ENCODE results near the gene MYOM1. TPM values are rescaled to one million over a fixed set of nuclear protein-coding genes. Genes with fewer than 3 reads are reported as not detected.
"Not testable (repeated sequence)": the region's sequence is repeated elsewhere in the genome, so short reads cannot be mapped to it uniquely, and the experiment has no call there.

MYOM1 gene
- total RNA-seq, 1 donor from 2014 or later: 1.4 TPM

DNA sequence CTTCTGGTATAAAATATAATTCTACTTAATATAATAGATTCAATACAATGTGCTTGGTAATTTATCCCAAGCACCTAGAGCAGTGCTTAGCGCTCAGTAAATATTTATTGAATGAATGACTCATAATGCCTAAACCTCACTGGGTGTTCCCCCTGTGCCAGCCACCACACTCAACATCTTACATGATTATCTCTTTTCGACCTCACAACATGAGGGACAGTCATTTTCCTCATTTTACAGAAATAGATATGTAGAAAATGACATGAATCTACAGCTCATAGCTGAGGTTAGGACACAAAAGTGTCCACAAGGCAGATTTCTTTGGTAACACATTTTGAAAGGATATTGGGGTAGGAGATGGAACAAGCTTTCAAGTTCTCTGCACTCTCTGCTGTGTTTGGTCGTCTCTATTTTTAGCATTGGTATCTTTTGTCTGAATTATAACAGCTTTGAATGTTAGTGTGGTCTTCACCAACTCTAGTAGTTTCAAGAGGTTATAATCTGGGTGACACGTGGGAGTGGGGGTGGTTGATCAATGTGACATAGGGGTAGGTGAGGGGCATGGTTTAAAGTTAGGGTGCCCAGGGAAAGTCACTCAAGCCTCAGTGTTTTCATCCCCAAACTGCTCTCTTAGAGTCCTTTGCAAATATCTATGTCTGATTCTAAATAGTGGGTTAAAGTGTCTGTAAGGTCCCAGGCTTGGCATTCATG is 9.8 kb downstream of the MYOM1 start:
- no peaks in the 10 kb centered on the region for H3K4me1 Mint-ChIP-seq (ENCODE audit: low read depth)
- H3K4me3 Mint-ChIP-seq: no peak overlapping the region
- intact Hi-C loops (cut with micrococcal nuclease): no loop called here
- H3K27me3 Mint-ChIP-seq (ENCODE audit: insufficient read depth): no peaks in the 10 kb centered on the region
- no peak for DNase-seq (ENCODE audit: low spot score)
- H3K9me3 Mint-ChIP-seq: peaks cover 7% of the 10 kb centered on the region
- H3K36me3 Mint-ChIP-seq (ENCODE audit: low read depth): no peaks in the 10 kb centered on the region
- no peak overlapping the region for H3K27ac Mint-ChIP-seq

DNA sequence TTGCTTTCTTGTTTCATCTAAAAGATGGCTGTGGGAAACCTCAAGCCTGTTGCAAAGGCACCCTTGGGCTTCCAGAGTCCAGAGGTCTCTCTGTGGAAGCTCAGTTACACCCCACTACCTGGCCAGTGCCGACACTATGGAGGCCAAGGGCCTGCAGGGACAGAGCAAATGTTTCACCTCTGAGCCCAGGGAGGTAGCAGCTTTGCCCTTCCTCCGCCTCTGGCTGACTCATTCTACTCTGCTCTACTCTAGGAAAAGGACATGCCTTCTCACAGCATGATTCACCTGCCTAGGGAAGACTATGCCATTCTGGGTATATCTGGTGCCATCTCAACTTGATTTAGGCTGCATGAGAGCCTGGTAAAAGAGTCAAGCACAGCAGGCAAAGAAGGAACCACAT is 12.2 kb downstream of the MYOM1 start:
- intact Hi-C loops (cut with micrococcal nuclease): no loop called here
- Mint-ChIP-seq H3K4me3 (no peak overlapping the region), H3K4me1 (ENCODE audit: low read depth) (no peaks in the 10 kb centered on the region)

DNA sequence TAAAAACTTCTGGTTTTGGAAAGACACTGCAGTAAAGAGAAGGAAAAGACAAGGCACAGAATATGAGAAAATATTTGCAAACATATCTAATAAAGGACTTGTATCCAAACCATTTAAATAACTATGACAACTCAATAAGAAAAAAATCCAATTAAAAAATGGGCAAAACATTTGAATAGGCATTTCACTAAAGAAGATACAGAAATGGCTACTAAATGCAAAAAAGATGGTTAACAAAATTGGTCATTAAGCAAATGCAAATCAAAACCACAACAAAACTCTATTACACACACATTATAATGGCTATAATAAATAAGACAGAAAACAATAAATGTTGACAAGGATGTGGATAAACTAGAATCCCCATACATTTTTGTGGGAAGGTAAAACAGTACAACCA is 14.5 kb downstream of the MYOM1 start:
- Mint-ChIP-seq H3K4me1 (ENCODE audit: low read depth) (no peaks in the 10 kb centered on the region), H3K9me3 (peaks cover 23% of the 10 kb centered on the region), H3K4me3 (no peak overlapping the region), H3K27me3 (ENCODE audit: insufficient read depth) (peaks cover 2% of the 10 kb centered on the region), H3K36me3 (ENCODE audit: low read depth) (no peaks in the 10 kb centered on the region), H3K27ac (no peak overlapping the region)
- DNase-seq (ENCODE audit: low spot score): no peak
- intact Hi-C loops (cut with micrococcal nuclease): no loop called here

More for the DNA sequence above, 12.2 kb downstream of the MYOM1 start:
- Mint-ChIP-seq H3K9me3 (peaks cover 17% of the 10 kb centered on the region), H3K36me3 (ENCODE audit: low read depth) (no peaks in the 10 kb centered on the region), H3K27ac (no peak overlapping the region), H3K27me3 (ENCODE audit: insufficient read depth) (no peaks in the 10 kb centered on the region)
- no peak for DNase-seq (ENCODE audit: low spot score)

DNA sequence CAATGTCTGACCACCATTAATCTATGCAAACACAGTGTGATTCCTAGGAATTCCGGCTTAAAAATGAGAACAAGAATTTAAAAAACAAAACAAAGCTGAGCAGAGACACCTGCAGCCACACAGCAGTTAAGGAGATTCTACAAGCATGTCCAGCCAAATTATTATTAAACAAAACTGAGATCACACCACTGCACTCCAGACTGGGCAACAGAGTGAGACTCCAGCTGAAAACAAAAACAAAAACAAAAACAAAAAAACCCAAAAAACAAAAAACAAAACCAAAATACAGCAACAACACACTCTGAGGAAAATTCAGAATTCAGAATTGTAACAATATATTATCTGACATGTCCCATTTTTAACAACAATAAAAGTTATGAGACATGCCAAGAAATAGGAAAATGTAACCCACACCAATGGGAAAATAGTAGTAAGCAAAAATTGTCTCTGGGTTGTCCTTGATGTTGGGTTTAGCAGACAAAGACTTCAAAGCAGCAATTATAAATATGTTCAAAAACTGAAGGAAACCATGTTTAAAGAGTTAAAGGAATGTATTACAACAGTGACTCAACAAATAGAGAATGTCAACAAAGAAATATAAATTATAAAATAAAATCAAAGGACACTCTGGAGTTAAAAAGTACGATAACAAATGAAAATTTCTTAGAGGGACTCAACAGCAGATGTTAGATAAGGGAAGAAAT is 19.7 kb downstream of the MYOM1 start:
- Mint-ChIP-seq H3K27ac (no peak overlapping the region), H3K4me3 (no peak overlapping the region), H3K9me3 (peaks cover 16% of the 10 kb centered on the region), H3K4me1 (ENCODE audit: low read depth) (no peaks in the 10 kb centered on the region), H3K27me3 (ENCODE audit: insufficient read depth) (peaks cover 12% of the 10 kb centered on the region), H3K36me3 (ENCODE audit: low read depth) (no peaks in the 10 kb centered on the region)
- intact Hi-C loops (cut with micrococcal nuclease): no loop called here
- no peak for DNase-seq (ENCODE audit: low spot score)

DNA sequence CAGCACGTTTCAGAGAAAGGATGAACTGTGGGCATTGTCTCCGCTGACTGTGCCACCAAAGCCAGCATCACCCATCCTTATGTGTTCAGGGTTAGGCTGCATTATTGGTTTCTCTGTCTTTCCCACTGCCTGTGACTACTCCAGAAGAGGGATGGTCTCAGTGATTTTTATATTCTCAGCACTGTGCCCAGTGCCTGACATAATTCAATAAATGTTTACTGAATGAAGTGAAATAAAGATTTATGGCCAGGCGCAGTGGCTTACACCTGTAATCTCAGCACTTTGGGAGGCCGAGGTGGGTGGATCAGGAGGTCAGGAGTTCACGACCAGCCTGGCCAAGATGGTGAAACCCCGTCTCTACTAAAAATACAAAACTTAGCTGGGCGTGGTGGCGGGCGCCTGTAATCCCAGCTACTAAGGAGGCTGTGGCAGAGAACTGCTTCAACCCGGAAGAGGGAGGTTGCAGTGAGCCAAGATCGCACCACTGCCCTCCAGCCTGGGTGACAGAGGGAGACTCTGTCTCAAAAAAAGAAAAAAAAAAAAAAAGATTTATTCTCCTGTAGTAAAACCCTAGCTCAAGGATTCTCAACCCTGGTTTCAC is 21.4 kb downstream of the MYOM1 start:
- DNase-seq (ENCODE audit: low spot score); H3K27ac Mint-ChIP-seq; H3K4me1 Mint-ChIP-seq (ENCODE audit: low read depth); H3K36me3 Mint-ChIP-seq (ENCODE audit: low read depth); H3K4me3 Mint-ChIP-seq; intact Hi-C loops (cut with micrococcal nuclease): not testable (repeated sequence)
- H3K9me3 Mint-ChIP-seq: peaks cover 14% of the 10 kb centered on the region
- peaks cover 17% of the 10 kb centered on the region for H3K27me3 Mint-ChIP-seq (ENCODE audit: insufficient read depth)

DNA sequence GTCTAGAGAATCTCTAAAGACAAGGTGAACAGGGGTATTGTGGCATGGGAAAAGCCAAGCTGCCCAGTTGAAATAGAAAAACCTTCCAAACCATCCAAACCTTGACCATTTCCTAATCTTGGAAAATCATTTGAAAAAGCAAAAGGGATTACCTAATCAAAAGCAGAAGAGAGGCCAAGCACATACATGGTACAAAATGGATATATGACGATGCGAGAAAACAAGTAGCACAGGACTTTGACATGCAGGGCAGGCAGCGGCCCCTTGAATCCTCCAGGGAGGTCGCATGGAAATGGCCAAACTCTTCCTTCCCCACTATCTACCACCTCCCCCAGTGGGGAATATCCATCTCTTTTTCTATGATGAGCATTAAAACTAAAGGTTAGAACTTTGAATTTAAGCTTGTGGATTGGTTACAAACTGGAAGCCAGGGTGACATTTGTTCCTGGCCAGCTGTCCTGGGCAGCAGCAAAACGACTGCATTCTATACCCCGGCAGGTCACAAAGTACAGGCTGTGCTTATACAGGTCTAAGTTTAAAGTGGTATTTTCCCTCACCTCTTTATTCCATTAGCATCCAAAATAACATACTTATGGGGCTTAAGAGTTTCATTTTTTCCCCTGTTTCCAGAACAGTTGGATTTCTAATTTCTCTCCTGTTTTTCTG is 24.7 kb downstream of the MYOM1 start:
- DNase-seq (ENCODE audit: low spot score): no peak
- Mint-ChIP-seq H3K9me3 (no peaks in the 10 kb centered on the region), H3K27ac (no peak overlapping the region), H3K4me1 (ENCODE audit: low read depth) (no peaks in the 10 kb centered on the region), H3K36me3 (ENCODE audit: low read depth) (no peaks in the 10 kb centered on the region), H3K4me3 (no peak overlapping the region), H3K27me3 (ENCODE audit: insufficient read depth) (peaks cover 15% of the 10 kb centered on the region)
- intact Hi-C loops (cut with micrococcal nuclease): no loop called here

DNA sequence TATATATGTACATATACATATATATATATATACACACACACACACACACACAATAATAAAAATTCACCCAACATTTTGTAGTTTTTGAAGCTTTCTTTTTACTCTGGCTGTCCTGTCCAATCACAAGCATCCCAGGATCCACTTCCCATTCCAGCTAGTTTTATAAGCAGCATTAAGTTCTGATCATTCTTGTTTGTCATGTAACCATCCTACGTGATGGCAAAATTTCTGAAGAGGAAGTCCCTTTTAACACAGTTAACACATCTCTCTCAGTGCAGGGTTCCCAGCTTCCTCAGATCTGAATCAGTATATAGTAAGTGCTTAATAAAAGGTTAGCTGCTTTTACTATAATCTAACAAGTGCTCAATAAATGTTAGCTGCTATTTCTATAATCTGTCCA is 26.4 kb downstream of the MYOM1 start:
- DNase-seq (ENCODE audit: low spot score): no peak
- H3K36me3 Mint-ChIP-seq (ENCODE audit: low read depth): no peaks in the 10 kb centered on the region
- no peaks in the 10 kb centered on the region for H3K4me1 Mint-ChIP-seq (ENCODE audit: low read depth)
- intact Hi-C loops (cut with micrococcal nuclease): no loop called here
- peaks cover 15% of the 10 kb centered on the region for H3K27me3 Mint-ChIP-seq (ENCODE audit: insufficient read depth)
- no peak overlapping the region for H3K4me3 Mint-ChIP-seq
- H3K27ac Mint-ChIP-seq: no peak overlapping the region
- H3K9me3 Mint-ChIP-seq: no peaks in the 10 kb centered on the region

DNA sequence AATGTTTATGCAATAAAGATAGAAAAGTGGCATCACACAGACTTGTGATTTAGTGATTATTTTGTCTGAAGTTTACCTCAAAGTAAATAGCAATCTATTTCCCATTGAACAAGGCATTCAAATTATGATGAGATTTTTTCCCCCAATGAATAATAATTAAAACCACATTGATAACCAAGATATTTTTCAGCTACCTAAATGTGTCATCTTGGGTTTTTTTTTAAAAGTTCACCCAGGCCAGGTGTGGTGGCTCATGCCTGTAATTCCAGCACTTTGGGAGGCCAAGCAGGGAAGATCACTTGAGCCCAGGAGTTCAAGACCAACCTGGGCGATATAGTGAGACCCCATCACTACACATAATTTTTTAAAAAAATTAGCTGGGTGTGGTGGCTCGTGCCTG is 27.0 kb downstream of the MYOM1 start:
- H3K27ac Mint-ChIP-seq: no peak overlapping the region

DNA sequence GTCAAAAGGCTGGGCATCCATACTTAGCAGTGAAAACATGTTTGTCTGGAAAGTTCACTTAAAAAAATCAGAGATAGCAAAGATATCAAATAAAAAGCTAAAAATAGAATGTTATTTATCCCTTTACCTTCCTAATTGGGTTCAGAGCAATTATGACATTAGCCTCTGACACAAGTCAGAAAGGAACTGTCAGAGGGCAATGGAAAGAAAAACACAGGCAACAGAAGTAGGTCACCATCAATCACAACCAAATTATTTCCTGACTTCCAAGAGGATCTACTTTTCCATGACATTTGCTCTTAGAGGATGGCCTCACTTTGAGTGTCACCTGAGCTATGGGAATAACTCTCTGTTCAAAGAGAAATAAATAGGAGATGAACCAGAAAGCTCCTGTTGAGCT is 27.5 kb downstream of the MYOM1 start:
- intact Hi-C loops (cut with micrococcal nuclease): no loop called here
- peaks cover 15% of the 10 kb centered on the region for H3K27me3 Mint-ChIP-seq (ENCODE audit: insufficient read depth)
- DNase-seq (ENCODE audit: low spot score): no peak
- no peaks in the 10 kb centered on the region for H3K36me3 Mint-ChIP-seq (ENCODE audit: low read depth)
- no peak overlapping the region for H3K27ac Mint-ChIP-seq
- H3K4me3 Mint-ChIP-seq: no peak overlapping the region
- no peaks in the 10 kb centered on the region for H3K4me1 Mint-ChIP-seq (ENCODE audit: low read depth)
- H3K9me3 Mint-ChIP-seq: no peaks in the 10 kb centered on the region

More for the DNA sequence above, 27.0 kb downstream of the MYOM1 start:
- Mint-ChIP-seq H3K4me1 (ENCODE audit: low read depth) (no peaks in the 10 kb centered on the region), H3K9me3 (no peaks in the 10 kb centered on the region), H3K4me3 (no peak overlapping the region), H3K36me3 (ENCODE audit: low read depth) (no peaks in the 10 kb centered on the region), H3K27me3 (ENCODE audit: insufficient read depth) (peaks cover 15% of the 10 kb centered on the region)
- intact Hi-C loops (cut with micrococcal nuclease): no loop called here
- DNase-seq (ENCODE audit: low spot score): no peak

DNA sequence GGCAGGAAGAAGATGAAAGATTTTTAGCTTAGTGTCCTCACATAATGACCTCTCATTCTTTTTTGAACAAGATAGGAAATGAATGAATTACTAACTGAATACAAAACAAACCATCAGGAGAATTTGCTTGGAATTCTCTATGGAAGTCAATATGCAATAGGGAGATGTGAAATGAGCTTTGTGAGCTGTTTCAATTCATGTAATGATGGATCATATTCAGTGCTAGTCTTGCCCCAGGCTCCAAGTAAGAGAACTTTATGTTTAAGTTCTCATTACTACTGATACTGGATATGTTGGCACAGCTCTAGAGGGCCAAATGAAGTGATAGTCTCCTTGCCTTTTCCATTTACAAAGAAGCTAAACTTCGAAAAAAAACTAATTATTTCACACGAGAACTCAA is 29.2 kb downstream of the MYOM1 start:
- H3K9me3 Mint-ChIP-seq: no peaks in the 10 kb centered on the region
- H3K4me3 Mint-ChIP-seq: no peak overlapping the region
- DNase-seq (ENCODE audit: low spot score): no peak
- intact Hi-C loops (cut with micrococcal nuclease): no loop called here
- no peaks in the 10 kb centered on the region for H3K4me1 Mint-ChIP-seq (ENCODE audit: low read depth)
- H3K27ac Mint-ChIP-seq: no peak overlapping the region
- H3K36me3 Mint-ChIP-seq (ENCODE audit: low read depth): no peaks in the 10 kb centered on the region
- H3K27me3 Mint-ChIP-seq (ENCODE audit: insufficient read depth): peaks cover 10% of the 10 kb centered on the region

DNA sequence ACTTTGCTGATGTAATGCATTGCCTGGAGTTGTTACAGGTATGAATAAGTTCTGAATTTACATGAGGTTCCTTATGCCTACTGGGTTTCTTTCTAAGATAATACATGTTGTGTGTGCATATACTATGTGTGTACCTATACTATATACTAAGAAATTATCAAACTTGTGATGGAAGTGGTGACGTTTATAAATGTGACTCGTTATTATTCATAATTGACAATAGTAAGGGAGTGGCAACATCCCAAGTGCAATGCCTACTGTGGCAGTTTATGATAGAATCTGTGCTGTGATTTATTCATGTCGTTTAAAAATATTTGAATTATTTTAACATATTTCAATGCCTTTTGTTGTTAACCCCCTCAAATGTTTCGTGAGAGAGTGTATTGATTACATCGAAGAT is 29.9 kb downstream of the MYOM1 start:
- no peak overlapping the region for H3K27ac Mint-ChIP-seq
- DNase-seq (ENCODE audit: low spot score): no peak
- intact Hi-C loops (cut with micrococcal nuclease): no loop called here
- H3K36me3 Mint-ChIP-seq (ENCODE audit: low read depth): no peaks in the 10 kb centered on the region
- no peak overlapping the region for H3K4me3 Mint-ChIP-seq
- H3K27me3 Mint-ChIP-seq (ENCODE audit: insufficient read depth): peaks cover 5% of the 10 kb centered on the region
- no peaks in the 10 kb centered on the region for H3K4me1 Mint-ChIP-seq (ENCODE audit: low read depth)
- H3K9me3 Mint-ChIP-seq: no peaks in the 10 kb centered on the region

DNA sequence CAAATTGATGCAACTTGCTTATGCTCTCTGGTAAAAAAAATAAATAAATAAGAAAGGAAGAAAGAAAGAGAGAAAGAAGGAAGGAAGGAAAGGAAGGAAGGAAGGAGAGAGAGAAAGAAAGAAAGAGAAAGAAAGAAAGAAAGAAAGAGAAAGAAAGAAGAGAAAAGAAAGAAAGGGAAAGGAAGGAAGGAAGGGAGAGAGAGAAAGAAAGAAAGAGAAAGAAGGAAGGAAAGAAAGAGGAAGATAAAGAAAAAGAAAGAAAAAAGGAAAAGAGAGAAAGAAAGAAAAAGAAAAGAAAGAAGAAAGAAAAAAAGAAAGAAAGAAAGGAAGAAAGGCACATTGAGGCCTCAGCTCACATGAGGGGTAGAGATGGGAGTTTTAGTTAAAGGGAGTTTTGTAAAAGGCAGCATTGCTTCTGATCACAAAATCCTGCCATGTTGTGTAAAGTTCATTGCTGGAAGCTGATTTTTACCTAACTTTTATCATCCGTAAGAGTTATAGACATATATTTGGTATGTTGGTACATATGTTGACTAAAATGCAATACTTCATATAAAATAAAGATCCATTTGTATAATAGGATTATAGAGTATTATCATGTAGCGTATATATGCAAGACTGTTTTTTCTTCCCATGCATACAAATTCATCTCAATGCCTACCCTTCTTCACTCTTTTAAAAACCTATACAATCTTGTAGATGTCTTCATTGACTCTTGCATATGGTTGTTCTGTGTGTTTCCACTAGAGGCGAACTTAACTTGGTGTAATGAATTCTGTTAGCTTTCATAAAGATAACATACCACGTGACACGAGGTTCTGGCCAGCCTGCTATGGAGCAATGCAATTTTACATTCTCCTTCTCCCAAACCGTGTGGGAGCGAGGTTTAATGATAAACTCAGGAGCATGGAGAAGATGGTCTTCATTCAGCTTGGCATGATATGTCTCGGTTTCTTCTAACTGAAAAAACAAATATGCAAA is 32.8 kb downstream of the MYOM1 start:
- Mint-ChIP-seq H3K4me3 (no peak overlapping the region), H3K27ac (no peak overlapping the region), H3K4me1 (ENCODE audit: low read depth) (no peaks in the 10 kb centered on the region), H3K36me3 (ENCODE audit: low read depth) (no peaks in the 10 kb centered on the region), H3K9me3 (no peaks in the 10 kb centered on the region), H3K27me3 (ENCODE audit: insufficient read depth) (no peaks in the 10 kb centered on the region)
- DNase-seq (ENCODE audit: low spot score): no peak
- intact Hi-C loops (cut with micrococcal nuclease): no loop called here

Data from activated T-helper 1 cell treated with anti-CD3 and anti-CD28 coated beads, Interleukin-12 subunit alpha, Interleukin-12 subunit beta, Interleukin-2, Interleukin-4 antibody, amounts not matched to agents 30 ng/mL and 10 ng/mL and 1 ng/mL, durations not matched to agents 14 hours and 24 hours and 36 hours (primary cell).